Epithelial cell of proximal tubule (primary cell): ENCODE results near the gene SLC5A11. TPM values are rescaled to one million over a fixed set of nuclear protein-coding genes. Genes with fewer than 3 reads are reported as not detected.
"Not testable (repeated sequence)": the region's sequence is repeated elsewhere in the genome, so short reads cannot be mapped to it uniquely, and the experiment has no call there.

ENCODE experiments used
- DNase-seq: peaks from one replicate; pipeline ENCODE4 v3.0.0-alpha.2; 2011; ENCODE audit warnings: low read depth
- H3K4me3 ChIP-seq: 2 replicates; pipeline ENCODE4 v1.5.1; 2011; ENCODE audit warnings: low read depth, mild to moderate bottlenecking, low read length
- total RNA-seq: library from RNA; depleted of rRNA; stranded (reverse); fragments of >200 nt; gene quantifications from 2 replicates; pipeline ENCODE4 v1.2.3, GENCODE V29; 2015
- TF ChIP-seq, protein P1 (sequence below): conservative IDR thresholded peaks from 2 replicates; pipeline ENCODE4 v1.5.1; 2012; ENCODE audit warnings: low read depth, mild to moderate bottlenecking, low read length

The SLC5A11 gene
- total RNA-seq, 1 donor from 2014 or later: not detected

DNA sequence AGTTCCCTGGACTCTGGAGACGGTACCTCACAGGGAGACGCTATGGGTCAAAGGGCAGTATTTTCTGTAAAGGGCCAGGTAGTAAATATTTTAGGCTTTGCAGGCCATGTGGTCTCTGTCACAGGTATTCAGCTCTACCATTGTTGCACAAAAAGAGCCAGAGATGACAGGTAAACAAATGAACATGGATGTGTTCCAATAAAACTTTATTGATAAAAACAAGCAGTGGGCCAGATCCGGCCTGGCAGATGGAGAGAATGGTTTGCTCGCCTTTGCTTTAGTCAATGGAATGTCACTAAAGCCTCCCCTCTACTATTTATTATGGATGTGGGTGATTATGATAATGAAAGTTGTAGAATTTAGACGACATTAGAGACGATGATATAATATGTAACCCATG, 8.9 kb upstream of the SLC5A11 start:
- DNase-seq: no peak
- TF ChIP-seq, protein P1, sequence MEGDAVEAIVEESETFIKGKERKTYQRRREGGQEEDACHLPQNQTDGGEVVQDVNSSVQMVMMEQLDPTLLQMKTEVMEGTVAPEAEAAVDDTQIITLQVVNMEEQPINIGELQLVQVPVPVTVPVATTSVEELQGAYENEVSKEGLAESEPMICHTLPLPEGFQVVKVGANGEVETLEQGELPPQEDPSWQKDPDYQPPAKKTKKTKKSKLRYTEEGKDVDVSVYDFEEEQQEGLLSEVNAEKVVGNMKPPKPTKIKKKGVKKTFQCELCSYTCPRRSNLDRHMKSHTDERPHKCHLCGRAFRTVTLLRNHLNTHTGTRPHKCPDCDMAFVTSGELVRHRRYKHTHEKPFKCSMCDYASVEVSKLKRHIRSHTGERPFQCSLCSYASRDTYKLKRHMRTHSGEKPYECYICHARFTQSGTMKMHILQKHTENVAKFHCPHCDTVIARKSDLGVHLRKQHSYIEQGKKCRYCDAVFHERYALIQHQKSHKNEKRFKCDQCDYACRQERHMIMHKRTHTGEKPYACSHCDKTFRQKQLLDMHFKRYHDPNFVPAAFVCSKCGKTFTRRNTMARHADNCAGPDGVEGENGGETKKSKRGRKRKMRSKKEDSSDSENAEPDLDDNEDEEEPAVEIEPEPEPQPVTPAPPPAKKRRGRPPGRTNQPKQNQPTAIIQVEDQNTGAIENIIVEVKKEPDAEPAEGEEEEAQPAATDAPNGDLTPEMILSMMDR: no peak
- H3K4me3 ChIP-seq: no peak overlapping the region

DNA sequence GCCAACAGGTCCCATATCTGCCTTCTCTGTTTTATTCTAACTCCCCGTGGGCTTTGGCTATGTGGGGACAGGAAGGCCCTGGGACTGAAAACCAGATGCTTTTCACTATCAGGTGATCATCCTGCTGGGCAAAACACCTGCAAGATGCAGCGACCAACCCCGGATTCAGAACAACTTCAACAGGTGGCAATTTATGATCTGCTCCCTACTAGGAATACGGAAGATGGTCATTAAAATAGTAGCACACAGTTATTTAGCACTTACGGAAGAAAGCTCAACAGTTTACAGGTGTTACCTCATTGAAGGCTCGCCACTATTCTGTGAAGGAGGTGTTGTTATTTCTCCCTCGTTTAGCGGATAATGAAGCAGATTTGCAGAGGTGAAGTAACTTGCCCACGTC, 7.8 kb upstream of the SLC5A11 start:
- TF ChIP-seq, protein P1: no peak
- no peak for DNase-seq

GRCh38 chr16:24838554-24839266, 7.1 kb upstream of the SLC5A11 start:
- TF ChIP-seq, protein P1: no peak
- peak overlapping the region; percentile 32 for H3K4me3 ChIP-seq
- DNase-seq: peak; percentile 39

More for the DNA sequence above, 7.8 kb upstream of the SLC5A11 start:
- no peak overlapping the region for H3K4me3 ChIP-seq

DNA sequence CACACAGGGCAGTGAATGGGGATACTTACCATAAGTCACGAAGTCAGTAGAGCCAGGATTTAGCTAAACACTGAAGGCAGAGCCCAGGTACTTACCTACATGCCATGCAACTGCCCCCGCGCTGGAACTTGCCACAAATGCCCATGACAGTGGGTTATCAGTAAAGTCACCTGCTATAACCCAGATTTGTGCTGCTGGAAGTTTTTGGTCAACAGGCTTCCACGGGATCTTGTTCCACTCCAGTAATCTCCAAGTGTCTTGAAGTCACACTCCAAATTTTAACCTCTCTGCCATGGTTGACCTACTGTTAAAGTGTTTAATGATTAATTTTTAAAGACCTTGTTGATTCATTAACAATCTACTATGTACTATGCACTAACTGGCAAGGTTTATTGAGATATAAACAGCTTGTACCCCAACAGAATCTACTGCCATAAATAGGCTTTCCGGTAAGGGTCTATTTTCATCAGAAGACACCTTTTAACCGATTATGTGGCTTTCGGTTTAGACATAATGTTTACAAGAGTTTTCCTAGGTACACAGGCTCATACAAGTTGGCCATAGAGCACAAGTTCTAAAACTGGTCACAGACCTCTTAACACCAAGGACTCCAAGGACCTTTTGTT, 6.3 kb upstream of the SLC5A11 start:
- DNase-seq: peak; percentile 54
- TF ChIP-seq, protein P1: no peak

DNA sequence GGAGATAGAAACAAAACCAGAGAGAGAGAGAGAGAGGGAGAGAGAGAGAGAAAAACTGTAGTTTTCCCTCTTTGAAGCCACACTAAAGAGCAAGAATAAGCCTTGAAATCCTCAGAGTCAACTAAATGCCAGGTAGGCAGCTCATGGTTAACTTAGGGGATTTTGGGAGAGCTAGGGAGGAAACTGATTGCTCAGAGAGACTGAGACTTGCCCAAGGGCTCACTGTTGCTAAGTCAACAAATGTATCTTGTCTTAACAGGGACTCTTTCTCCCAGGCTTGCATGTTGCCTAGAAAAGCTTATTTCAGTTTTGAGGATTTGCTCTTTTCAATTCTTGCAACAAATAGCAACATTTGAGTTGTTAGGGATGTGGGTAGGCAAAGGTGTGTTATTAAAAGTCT, 4.5 kb upstream of the SLC5A11 start:
- no peak overlapping the region for H3K4me3 ChIP-seq
- no peak for DNase-seq
- TF ChIP-seq, protein P1: no peak

More for the DNA sequence above, 6.3 kb upstream of the SLC5A11 start:
- H3K4me3 ChIP-seq: peak overlapping the region; percentile 32

GRCh38 chr16:24844101-24845030, 1.4 kb upstream of the SLC5A11 start:
- no peak for DNase-seq
- no peak overlapping the region for H3K4me3 ChIP-seq
- TF ChIP-seq, protein P1: no peak

DNA sequence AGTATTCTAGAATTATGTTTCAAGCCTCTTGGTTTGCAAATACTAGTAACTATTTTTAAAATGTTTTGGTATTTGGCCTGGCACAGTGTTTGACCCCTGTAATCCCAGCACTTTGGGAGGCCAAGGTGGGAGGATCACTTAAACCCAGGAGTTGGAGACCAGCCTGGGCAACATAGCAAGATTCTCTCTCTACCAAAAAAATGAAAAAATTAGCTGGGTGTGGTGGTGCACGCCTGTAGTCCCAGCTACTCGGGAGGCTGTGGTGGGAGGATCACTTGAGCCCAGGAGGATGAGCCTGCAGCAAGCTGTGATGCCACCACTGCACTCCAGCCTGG, 765 bp upstream of the SLC5A11 start:
- DNase-seq, H3K4me3 ChIP-seq: not testable (repeated sequence)
